ENCODE data around the gene PDE4C.

PDE4C gene

GRCh38 chr19:18254546-18255503 lies 28.6 kb upstream of the PDE4C start:
- no peak for DNase-seq

GRCh38 chr19:18253716-18254115 lies 27.5 kb upstream of the PDE4C start:
- DNase-seq: peak; percentile 18

- no peak for DNase-seq
Measured at GRCh38 chr19:18253130-18253529, 26.9 kb upstream of the PDE4C start.

- DNase-seq: no peak
Measured at GRCh38 chr19:18252370-18252717, 26.1 kb upstream of the PDE4C start.

- DNase-seq: peak; percentile 52
Measured at GRCh38 chr19:18251587-18252369, 25.5 kb upstream of the PDE4C start.

- DNase-seq: no peak
Measured at GRCh38 chr19:18249834-18250233, 23.6 kb upstream of the PDE4C start.

GRCh38 chr19:18245297-18245696 lies 19.1 kb upstream of the PDE4C start:
- DNase-seq: no peak

- no peak for DNase-seq
Measured at GRCh38 chr19:18239303-18239702, 13.1 kb upstream of the PDE4C start.

- DNase-seq: no peak
Measured at GRCh38 chr19:18234194-18234593, 8.0 kb upstream of the PDE4C start.

- DNase-seq: peak; percentile 32
Measured at GRCh38 chr19:18233224-18233825, 7.1 kb upstream of the PDE4C start.

GRCh38 chr19:18232540-18233223 lies 6.4 kb upstream of the PDE4C start:
- DNase-seq: no peak

- DNase-seq: no peak
Measured at GRCh38 chr19:18231775-18232174, 5.5 kb upstream of the PDE4C start.

- no peak for DNase-seq
Measured at GRCh38 chr19:18230941-18231734, 4.9 kb upstream of the PDE4C start.

GRCh38 chr19:18229915-18230314 lies 3.7 kb upstream of the PDE4C start:
- no peak for DNase-seq

- DNase-seq: no peak
Measured at GRCh38 chr19:18229474-18229873, 3.2 kb upstream of the PDE4C start.

- DNase-seq: no peak
Measured at GRCh38 chr19:18227781-18228271, 1.6 kb upstream of the PDE4C start.

- DNase-seq: no peak
Measured at GRCh38 chr19:18226956-18227780, 930 bp upstream of the PDE4C start.

- no peak for DNase-seq
Measured at GRCh38 chr19:18225355-18225701, 910 bp downstream of the PDE4C start.

GRCh38 chr19:18224525-18225354 lies 1.5 kb downstream of the PDE4C start:
- DNase-seq: peak; percentile 95

GRCh38 chr19:18223860-18224524 lies 2.2 kb downstream of the PDE4C start:
- DNase-seq: peak; percentile 13

Measured in GDM1 (cell line).